ENCODE results near the gene PTGR3.

- no peak for TF ChIP-seq CTCF (IDR thresholded peaks at IDR 0.05)
- TF ChIP-seq POLR2A (IDR thresholded peaks at IDR 0.05; ENCODE audit: low read depth): no peak
- no peak for TF ChIP-seq POLR2AphosphoS5 (IDR thresholded peaks at IDR 0.05)
- TF ChIP-seq EP300 (IDR thresholded peaks at IDR 0.05): no peak
Observed at GRCh38 chr18:75222407-75222806, 13.5 kb upstream of the PTGR3 start.

All from esophagus muscularis mucosa (tissue), 4 donors.